Stimulated activated CD8-positive, alpha-beta memory T cell treated with anti-CD3 and anti-CD28 coated beads, Interleukin-12 subunit alpha, Interleukin-12 subunit beta, amount 100 ng/mL, for 1 hour (primary cell): ENCODE data around the gene PBX4.

ENCODE experiments used
- DNase-seq: peaks from one replicate; pipeline ENCODE4 v3.0.0-alpha.2; 2020; ENCODE audit warnings: low read depth

Gene PBX4

DNA sequence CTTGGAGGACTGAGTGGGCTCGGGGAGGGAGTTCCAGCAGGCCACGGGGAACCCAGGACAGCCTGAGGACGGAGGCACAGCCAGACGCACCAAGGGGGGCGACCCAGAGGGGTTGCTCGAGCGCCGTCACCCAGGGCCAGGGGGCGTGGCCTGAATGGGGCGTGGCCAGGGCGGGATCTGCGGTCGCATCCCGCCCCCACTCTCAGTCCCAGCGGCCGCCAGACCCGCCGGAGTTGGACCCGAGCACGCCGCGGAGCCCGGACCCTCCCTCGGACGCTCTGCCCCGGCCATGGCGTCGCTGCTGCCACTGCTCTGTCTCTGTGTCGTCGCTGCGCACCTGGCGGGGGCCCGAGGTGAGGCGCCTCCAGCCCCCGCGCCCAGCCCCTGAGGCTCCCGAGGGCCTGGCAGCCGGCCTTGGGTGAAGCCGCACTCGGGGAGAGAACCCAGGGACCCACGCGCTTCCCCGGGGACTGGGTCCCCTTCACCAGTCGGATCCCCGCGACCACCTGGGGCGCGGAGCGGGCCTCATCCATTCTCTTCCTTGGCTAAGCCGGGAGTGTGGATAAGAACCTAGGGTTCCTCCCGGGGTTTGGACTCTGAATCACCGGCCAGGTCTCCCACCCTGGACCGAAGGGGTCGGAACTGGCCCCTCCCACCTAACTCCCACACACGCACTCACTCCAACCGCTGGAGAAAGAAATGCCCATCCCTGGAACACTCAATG is 80.3 kb downstream of the PBX4 start, which contains the start of gene CILP2:
Gene CILP2, plus strand, starts transcription at position 205 of the 724 bp plus-strand sequence. Its CDS starts 85 bp downstream, at position 290.
- DNase-seq, result no peak

DNA sequence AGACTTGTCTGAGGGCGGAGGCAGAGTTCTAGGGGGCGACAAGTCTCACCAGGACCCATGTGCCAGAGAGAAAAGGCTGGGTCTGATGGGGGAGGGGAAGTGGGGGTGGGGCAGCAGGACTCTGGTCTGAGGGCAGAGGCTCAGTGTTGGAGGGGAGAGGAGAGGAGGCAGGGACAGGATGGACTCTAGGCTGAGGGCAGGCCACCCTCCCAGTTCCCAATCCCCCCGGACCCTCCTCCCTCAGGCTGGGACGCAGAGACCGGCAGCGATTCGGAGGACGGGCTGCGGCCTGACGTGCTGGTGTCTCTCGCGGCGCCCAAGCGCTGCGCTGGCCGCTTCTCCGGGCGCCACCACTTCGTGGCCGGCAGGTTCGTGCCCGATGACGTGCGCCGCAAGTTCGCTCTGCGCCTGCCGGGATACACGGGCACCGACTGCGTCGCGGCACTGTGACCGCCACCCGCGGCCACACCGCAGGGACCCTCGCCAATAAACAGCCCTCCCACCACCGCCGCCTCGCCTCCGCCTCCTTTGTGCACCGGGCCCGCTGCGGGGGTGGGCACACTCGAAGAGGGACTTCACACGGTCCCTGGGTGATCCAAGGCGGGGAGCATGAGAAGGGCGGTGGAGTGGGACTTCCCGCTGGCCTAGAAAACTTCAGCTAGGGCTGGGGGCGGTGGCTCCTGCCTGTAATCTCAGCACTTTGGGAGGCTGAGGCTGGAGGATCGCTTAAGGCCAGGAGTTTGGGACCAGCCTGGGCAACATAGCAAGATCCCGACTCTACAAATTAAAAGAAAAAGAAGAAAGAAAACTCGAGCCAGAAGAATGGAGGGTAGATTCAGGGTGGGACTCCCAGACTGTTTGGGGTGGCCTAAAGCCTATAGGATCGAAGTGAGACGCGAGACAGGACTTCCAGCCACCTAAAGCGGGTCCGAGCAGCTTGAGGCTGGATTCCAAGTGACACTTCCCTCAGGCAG is 81.1 kb downstream of the PBX4 start:
- DNase-seq, result no peak

DNA sequence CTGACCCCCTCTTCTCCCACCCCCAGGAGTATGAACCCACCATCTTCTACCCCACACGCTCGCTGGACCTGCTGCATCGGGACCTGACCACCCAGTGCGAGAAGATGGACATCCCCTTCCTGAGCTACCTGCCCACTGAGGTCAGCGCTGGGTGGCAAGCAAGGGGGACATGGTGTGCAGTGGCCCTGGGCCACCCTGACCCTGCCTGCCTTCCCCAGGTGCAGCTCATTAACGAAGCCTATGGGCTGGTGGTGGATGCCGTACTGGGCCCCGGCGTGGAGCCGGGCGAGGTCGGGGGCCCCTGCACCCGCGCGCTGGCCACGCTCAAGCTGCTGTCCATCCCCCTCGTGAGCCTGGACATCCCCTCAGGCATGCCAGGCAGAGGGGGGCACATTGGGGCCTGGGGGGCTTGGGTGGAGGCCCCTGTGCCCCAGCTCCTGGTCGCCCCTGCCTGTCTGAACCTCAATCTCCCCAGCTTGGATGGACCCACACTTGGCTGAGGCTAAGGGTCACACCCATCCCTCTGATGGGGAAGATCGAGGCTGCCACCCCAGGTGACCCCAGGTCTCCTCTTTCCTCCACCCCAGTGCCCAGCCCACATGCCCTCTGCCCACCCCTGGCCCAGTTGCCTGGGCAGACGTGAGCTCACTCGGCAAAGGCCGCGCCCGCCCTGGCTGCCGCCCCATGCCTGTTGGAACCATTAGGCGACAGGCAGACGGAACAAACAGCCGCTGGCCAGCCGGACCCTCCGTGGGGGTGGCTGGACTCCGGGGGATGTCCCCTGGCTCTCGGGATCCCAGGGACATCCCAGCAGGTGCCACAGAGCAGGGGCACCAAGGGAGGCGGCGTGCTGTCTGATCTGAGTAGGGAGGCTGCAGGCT is 82.9 kb downstream of the PBX4 start:
- DNase-seq, result no peak

DNA sequence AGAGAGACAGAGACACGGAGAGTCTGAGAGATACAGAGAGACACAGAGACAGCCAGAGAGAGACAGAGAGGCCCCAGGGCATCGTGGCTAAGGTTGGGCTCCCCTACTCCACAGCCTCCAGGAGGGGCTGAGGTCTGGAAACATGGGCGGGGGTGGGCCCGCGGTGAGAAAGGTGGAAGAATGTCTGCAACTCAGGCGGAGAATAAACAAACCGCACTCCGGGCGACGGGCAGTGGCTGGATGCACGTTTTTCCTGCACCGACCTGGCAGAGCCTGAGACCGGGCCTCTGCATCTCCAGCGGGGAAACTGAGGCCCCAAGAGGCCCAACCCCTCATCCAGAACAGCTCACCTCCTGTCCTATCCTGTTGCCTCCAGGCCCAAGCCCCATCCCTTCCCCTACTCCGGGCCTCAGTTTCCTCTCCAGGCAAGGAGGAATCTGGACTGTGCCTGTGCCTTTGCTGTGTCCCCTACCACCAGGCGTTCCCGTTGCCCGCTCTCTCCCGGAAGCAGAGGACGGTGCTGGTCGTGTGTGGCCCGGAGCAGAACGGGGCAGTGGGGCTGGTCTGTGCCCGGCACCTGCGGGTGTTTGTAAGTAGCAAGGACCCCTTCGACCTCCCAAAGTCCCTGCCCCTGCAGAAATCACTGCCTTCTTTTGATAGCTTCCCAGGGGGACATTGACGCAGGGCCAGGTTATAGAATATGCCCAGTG is 83.8 kb downstream of the PBX4 start:
- no peak for DNase-seq

DNA sequence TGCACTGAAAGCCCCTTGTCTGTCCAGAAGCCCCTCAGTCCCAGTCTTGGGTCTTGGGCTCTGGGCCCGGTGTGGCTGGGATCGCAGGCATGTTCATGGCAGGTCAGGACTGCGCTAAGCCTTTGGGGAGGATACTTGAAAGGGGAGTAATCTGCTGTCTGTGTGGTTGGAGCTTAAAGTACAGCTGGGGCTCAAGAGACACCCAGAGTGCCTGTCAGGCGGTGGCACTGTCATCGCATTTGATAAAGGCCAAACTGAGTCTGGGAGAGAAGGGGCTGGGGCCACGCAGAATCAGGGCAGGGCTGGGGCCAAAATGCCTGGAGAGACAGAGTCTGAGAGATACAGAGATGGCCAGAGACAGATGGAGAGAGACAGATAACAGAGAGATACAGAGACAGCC is 84.6 kb downstream of the PBX4 start:
- no peak for DNase-seq

DNA sequence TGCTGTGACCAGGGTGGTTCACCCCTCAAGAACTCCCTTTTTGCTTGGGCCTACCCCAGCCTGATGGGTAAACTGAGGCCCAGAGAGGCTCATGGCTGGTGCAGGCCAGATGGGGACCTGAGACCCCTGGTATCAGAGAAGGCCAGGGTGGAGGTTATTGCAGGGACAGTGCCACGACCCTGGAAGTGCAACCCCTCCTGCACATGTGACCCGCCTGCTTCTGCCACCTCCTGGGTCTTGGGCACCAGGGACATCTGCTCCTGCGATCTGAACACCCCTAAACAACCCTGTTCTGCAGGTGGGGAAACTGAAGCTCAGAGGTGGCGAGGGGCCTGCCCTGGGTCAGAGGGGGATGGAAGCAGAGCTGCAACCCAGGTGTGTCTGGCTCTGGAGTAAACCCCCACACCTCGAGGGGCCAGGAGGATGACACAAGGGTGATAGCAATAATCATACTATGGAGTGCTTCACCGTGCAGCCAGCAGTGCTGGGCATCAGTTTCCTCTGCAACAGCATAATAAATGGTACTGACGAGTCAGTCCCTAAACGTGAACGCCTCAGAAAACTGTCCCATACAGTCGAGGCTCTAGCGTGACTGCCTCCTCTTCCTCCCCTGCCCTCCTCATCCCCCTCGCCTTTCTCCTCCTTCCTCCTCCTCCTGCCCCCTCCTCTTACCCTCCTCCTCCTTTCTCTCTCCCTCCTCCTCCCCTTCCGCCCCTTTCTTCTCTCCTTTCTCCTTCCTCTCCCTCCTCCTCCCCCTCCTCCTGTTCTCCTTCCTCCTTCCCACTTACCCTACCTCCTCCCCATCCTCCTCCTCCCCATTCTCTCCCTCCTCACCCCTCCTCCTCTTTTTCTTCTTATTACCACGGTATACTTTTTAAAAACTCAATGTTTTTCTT is 85.4 kb downstream of the PBX4 start:
- no peak for DNase-seq

DNA sequence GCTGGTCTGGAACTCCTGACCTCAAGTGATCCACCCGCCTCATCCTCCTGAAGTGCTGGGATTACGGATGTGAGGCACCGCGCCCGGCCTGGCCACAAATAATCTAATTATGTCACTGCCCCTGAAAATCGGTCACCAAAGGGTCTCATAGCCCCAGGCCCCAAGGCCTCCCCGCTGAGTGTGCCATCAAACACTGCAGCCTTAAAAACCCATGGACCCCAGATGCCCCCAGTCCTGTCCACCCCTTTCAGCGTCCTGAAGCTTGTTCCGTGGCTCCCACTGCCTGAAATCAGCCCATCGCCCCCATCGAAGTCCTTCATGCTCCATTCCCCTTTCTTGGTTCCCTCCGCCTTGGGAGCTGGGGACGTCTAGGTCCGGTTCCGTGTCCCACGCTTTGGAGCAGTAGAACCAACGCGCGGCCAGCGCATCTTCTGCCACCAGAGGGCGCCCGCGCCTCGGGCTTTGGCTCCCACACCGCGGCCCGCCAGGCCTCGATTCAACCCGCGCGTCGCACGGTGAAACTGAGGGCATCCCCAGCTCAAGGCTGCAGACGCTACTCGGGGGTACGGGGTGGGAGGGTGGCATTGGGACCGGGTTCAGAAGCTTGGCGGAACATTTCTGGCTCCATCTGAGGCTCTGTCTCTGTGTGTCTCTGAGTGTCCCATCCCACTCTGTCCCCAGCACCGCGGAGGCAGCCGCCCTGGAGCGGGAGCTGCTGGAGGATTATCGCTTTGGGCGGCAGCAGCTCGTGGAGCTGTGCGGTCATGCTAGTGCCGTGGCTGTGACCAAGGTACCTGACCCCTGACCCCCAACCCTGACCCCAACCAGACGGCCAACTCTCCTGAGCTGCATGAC is 86.3 kb downstream of the PBX4 start:
- DNase-seq, result peak; percentile 81

DNA sequence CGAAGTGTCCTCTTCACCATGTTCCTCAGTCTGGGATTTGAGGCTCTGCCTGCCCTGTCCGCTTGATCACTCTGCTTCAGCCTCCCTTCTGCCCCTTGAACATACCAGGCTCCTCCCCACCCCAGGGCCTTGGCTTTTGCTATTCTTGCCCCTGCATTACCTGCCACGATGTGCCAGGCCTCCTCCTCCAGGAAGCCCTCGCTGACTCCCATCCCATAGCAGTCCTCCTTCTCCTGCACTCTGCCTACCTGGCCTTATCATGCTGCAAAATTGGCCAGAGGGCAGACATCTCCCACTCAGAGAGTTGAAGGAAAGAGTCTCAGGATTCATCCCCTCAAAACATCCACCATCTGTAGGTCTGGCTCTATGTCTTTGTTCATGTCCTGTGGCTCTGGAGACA is 87.6 kb downstream of the PBX4 start:
- DNase-seq, result no peak

DNA sequence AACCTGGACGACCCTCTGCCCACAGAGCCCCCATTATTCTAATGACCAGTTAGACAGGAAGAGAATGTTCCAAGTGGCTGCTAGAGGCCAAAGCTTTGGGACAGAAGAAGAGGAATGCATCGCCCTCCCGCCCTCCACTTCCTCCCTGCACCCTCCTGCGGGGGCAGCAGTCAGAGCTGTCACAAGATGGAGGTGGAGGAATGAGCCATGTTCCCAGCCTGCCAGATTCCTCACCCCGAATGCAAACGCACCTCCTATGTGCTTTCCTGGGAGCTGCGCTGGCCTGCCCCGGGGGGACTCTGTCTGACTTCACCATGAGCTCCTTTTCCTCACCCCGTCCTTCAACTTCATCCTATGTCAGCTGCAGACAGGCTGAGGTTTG is 88.1 kb downstream of the PBX4 start:
- no peak for DNase-seq

DNA sequence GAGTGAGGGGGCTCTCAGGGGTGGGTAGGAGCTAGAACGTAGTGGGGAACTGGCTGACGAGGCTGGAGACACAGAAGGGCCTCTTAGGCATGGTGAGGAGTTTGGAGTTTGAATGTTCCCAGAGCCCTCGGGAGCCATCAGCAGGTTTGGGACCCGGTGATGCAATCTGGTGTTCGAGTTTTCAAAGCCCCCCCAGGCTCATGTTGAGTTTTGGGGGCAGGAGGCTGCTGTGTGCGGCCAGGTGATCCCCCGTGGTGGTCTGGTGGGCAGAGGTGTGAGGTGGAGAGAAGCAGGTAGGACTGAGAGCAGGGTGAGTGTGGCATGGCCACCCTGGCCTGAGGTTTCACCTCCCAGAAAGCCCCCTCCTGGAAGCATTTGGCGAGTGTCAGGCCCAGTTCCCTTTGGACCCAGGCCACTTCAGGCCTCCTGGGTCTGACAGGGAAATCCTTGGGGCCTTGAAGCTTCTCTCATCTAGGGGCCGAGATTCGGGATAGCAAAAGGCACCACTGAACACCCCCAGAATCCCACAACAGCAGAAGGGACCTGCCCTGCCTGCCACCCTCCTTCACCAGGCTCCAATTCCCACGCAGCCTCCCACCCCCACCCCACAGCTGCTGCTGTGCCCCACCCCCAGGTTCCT is 88.6 kb downstream of the PBX4 start:
- no peak for DNase-seq

DNA sequence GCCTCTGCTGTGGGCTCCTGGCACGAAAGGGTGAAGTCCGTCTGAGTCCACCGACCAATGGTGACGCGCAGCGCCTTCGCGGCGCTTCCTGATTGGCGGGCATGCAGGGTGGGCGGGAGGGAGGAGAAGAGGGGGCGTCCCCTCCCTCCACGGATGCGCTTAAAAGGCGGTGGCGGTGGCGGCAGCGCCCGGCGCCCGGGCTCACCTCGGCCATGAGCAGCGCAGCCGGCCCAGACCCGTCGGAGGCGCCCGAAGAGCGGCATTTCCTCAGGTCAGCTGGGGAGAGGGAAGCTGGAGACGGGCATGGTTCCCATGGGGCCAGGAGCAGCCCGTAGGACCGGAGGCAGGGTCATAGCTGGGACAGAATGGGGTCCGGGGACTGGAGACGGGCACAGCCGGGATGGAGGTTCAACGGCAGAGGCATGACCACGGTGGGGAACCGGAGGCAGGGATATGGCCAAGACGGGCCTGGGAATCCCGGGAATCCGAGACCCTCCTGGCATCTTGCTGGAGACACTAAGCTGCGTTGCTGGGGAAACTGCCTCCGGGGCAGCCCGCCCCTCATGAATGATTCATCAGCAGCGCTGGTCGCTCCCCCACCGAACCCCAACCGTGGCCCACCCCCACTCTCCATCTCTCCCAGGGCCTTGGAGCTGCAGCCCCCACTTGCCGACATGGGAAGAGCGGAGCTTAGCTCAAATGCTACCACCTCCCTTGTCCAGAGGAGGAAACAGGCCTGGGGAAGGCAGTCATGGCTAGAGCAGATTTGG is 89.6 kb downstream of the PBX4 start, which contains the start of gene YJEFN3:
Gene YJEFN3, plus strand, starts transcription at position 191 of the 770 bp plus-strand sequence. Its CDS starts 22 bp downstream, at position 213.
- no peak for DNase-seq

DNA sequence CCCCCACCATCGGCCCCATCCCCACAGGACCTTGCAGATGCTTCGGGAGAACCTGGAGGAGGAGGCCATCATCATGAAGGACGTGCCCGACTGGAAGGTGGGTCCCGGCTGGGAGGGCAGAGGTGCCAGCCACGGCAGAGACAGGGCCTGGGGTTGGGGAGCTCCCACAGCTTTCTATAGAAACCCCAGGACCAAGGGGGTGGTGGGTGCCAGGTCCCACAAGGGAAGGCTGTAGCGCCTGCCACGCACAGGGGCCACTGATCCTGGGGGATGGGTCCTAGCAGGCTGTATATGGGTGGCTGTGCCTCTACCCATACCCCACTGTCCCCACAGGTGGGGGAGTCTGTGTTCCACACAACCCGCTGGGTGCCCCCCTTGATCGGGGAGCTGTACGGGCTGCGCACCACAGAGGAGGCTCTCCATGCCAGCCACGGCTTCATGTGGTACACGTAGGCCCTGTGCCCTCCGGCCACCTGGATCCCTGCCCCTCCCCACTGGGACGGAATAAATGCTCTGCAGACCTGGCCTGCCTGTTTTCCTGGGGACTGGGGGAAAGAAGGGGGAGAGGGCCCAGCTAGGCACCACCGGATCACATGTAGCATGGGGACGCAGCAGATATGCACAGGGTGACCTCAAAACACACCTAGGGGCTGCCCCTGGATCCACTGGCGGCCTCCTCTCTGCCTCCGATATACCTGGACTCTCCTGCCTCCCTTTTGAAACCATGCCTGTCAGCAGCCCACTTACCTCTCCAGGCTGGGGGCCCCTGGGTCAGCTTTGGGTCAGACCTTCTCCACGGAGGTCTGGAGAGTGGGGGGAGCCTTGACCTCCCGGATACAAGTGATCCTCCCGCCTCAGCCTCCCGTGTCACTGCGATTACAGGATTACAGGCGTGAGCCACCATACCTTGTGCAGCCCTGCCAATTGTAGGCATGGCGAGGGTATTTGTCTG is 90.5 kb downstream of the PBX4 start:
- DNase-seq, result no peak

DNA sequence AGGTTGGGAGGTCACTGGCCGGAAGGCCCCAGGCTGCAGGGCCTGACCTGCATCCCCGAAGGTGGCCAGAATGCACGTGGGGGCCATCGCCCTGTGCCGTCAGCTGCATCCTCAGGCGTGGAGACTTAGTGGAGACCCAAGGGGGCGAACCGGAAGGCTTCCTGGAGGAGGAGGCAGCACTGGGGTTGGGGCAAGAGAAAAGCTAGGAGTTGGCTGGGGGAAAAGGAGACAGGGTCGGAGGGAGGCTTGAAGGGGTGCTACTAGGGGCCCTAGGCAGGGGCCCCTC is 91.2 kb downstream of the PBX4 start:
- DNase-seq, result no peak

DNA sequence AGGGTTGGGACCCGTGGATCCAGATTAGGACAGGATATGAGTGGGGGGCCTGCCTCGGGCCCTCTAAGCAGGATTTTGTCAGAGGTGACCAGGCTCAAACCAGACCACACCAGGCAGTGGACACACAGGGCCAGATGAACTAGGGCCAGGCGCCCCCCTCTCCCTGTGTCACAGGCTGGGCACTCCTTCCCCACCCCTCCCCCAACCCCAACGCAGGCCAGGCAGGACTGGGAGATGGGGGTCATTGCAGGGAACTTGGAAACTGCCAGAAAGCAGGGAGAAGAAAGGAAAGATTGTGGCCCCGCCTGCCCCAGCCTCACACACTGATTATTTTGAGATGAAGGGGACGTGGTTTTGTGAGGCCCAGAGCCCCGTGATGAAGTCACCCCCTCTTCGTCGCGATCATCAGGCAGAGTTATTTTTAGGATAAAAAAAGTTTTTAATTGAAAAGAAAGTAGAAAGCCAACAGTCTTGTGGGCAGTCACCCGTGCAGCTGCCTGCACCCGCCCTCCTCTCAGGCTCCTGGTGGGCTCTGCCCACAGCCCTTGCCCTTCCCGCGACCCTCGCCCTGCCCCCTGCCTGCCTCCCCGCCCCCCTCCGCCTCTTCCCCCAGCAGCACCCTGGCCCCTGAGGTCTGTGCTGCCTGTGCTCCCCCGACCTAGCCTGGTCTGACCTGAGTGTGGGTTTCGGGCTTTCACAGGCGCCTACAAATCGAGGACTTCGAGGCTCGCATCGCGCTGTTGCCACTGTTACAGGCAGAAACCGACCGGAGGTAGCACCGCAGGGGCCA is 91.7 kb downstream of the PBX4 start:
- DNase-seq, result no peak

DNA sequence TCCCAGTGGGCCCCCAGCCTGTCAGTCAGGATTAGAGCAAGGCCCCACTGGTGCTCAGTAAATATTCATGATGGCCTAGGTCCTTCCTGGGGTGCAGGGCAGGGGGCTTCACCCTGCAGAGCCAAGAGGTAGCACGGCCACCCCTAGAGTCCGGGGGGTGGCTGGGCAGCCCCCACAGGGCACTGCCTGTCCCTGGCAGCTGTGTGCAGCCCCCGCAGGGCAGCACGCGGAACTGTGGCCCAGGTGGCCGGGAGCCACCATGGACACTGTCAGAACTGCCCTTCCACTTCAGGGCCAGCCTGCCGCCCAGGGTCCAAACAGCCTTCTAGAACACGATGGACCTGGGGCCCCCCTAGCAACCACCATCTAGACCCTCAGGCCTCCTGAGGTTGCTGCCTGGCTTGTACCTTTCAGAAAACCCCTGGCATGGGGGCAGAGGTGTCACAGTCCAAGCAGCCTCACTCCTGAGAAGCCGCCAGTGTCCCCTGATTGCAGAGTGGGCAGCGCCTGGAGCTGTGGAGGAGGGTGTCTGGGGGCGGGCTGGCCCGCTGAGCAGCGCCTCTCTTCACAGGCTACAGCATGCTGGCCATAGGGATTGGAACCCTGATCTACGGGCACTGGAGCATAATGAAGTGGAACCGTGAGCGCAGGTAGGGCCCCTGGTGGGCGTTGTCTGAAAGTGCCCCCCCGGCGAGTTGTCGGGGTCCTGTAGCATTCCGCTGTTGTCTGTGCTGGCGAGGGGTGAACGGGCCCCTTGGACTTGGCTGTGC is 92.7 kb downstream of the PBX4 start:
- DNase-seq, result no peak

DNA sequence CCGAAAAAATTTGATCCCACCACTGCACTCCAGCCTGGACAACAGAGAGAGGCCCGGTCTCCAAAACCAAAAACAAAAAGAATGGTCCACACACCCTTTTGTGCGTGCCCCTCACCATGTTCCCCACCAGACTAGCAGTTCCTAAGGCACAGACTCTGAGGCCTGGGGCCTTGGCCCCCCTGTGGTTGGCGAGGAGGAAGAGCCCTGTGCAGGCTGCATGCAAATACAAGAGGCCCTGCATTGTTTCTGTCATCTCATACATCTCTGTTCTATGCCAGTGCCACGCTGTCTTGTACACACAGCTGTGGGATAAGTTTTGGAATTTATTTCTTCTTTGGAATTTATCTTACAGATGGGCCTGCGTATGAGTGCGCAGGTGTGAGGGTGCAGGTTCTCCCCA is 94.4 kb downstream of the PBX4 start:
- no peak for DNase-seq
